Lower leg skin (tissue), 4 donors: Measurements from ENCODE around the gene STYXL2. TPM values are rescaled to one million over a fixed set of nuclear protein-coding genes. Genes with fewer than 3 reads are reported as not detected.
A peak's percentile ranks its signal among the peaks of the same experiment; 100 is the strongest.

ENCODE experiments used
- DNase-seq, 2 donors: peaks; one replicate each; pipeline ENCODE4 v3.0.0-alpha.2; 2019; ENCODE audit warnings: low spot score in 2 of 2
- H3K4me3 ChIP-seq: fragments of 200-600 bp; sonication (generic); 2 replicates; pipeline ENCODE4 v1.5.1; 2017; ENCODE audit warnings: mild to moderate bottlenecking, low read depth; ENCODE audit not compliant: poor library complexity, severe bottlenecking
- CTCF ChIP-seq, 3 donors: fragments of 450-650 bp; IDR thresholded peaks; one replicate each; pipeline ENCODE4 v1.5.1; 2016; ENCODE audit warnings: antibody characterized with exemption in 3 of 3, mild to moderate bottlenecking in 3 of 3, moderate library complexity in 2 of 3
- POLR2A ChIP-seq, 2 donors: fragments of 450-650 bp; IDR thresholded peaks; one replicate each; pipeline ENCODE4 v1.6.1; 2016 to 2017; ENCODE audit warnings: antibody characterized with exemption in 2 of 2, mild to moderate bottlenecking in 1 of 2, moderate library complexity in 1 of 2
- WGBS, 2 donors: methylation state at CpG; one replicate each; pipeline ENCODE4 v1.1.5; 2018; 5-methylcytosine and 5-hydroxymethylcytosine counted together
- intact Hi-C: fragments of 100-400 bp; cut with DNase I; formaldehyde crosslinking; loops from one replicate; pipeline ENCODE4 v1.15.0; 2023; ENCODE audit warnings: low total_unique reads
- total RNA-seq, 4 donors: library from RNA; depleted of rRNA; stranded (reverse); fragments of >200 nt; gene quantifications; one replicate each; pipeline ENCODE4 v1.1.0, GENCODE V29; 2016

The STYXL2 gene
- total RNA-seq, 4 donors from 2014 or later: not detected

- H3K4me3 ChIP-seq: no peak overlapping the region
- 85 to 88% methylated on average over 3 of the region's 3 CpGs for WGBS, 2 donors
- intact Hi-C loops: loop anchor here (10.0 kb wide), 2 partner anchors 154 to 464 kb away; no protein-coding TSS in a partner anchor
- no peak for TF ChIP-seq CTCF (IDR thresholded peaks at IDR 0.05)
- no peak for TF ChIP-seq POLR2A (IDR thresholded peaks at IDR 0.05)
- DNase-seq: no peak
These were observed 32.8 kb upstream of the STYXL2 start for GRCh38 chr1:167061073-167061464.

- intact Hi-C loops: loop anchor here (5.0 to 10.0 kb wide), 3 partner anchors 150 to 460 kb away; no protein-coding TSS in a partner anchor
- TF ChIP-seq POLR2A (IDR thresholded peaks at IDR 0.05) (no peak), CTCF (IDR thresholded peaks at IDR 0.05) (no peak)
- H3K4me3 ChIP-seq: no peak overlapping the region
- DNase-seq: no peak
- 75 to 79% methylated on average over 9 of the region's 9 CpGs for WGBS, 2 donors
These were observed 29.3 kb upstream of the STYXL2 start for GRCh38 chr1:167064621-167065020.

- 77% methylated on average over 8 of the region's 8 CpGs for WGBS, 2 donors
- no peak overlapping the region for H3K4me3 ChIP-seq
- TF ChIP-seq POLR2A (IDR thresholded peaks at IDR 0.05) (no peak), CTCF (IDR thresholded peaks at IDR 0.05) (no peak)
- intact Hi-C loops: loop anchor here (5.0 to 10.0 kb wide), 3 partner anchors 149 to 459 kb away; no protein-coding TSS in a partner anchor
- DNase-seq: no peak
These were observed 28.4 kb upstream of the STYXL2 start for GRCh38 chr1:167065471-167065870.

GRCh38 chr1:167066333-167067122 is 27.3 kb upstream of the STYXL2 start:
- peak in 1 of 3 donors; percentile 40 for TF ChIP-seq CTCF (IDR thresholded peaks at IDR 0.05)
- TF ChIP-seq POLR2A (IDR thresholded peaks at IDR 0.05): no peak
- peak; percentile 56 to 95 for DNase-seq
- intact Hi-C loops: loop anchor here (5.0 to 10.0 kb wide), 3 partner anchors 148 to 458 kb away; no protein-coding TSS in a partner anchor
- H3K4me3 ChIP-seq: no peak overlapping the region
- WGBS, 2 donors: 6 to 7% methylated on average over 31 of the region's 31 CpGs

- no peak for DNase-seq
- TF ChIP-seq POLR2A (IDR thresholded peaks at IDR 0.05): no peak
- TF ChIP-seq CTCF (IDR thresholded peaks at IDR 0.05): no peak
- intact Hi-C loops: loop anchor here (5.0 to 10.0 kb wide), 3 partner anchors 147 to 457 kb away; no protein-coding TSS in a partner anchor
- no peak overlapping the region for H3K4me3 ChIP-seq
- 72 to 83% methylated on average over 3 of the region's 3 CpGs for WGBS, 2 donors
These were observed 26.0 kb upstream of the STYXL2 start for GRCh38 chr1:167067904-167068303.
